Fibroblast of the aortic adventitia (primary cell): ENCODE results near the gene TREML4. TPM values are rescaled to one million over a fixed set of nuclear protein-coding genes. Genes with fewer than 3 reads are reported as not detected.
A peak's percentile ranks its signal among the peaks of the same experiment; 100 is the strongest.

Experiments
- DNase-seq: peaks from one replicate; pipeline ENCODE4 v3.0.0-alpha.2; 2010; ENCODE audit warnings: low read depth
- H3K4me3 ChIP-seq: 2 replicates; pipeline ENCODE4 v1.5.1; 2011; ENCODE audit warnings: low read depth, mild to moderate bottlenecking, control low read depth, low read length, moderate library complexity
- CTCF ChIP-seq: IDR thresholded peaks from 2 replicates; pipeline ENCODE4 v1.5.1; 2011; ENCODE audit warnings: mild to moderate bottlenecking, low read length, control low read depth, inconsistent platforms; ENCODE audit not compliant: insufficient read depth
- total RNA-seq: library from RNA; depleted of rRNA; stranded (reverse); fragments of >200 nt; gene quantifications from 2 replicates; pipeline ENCODE4 v1.2.3, GENCODE V29; 2012; ENCODE audit warnings: low replicate concordance

TREML4 gene
- total RNA-seq, 1 donor, result not detected

DNA sequence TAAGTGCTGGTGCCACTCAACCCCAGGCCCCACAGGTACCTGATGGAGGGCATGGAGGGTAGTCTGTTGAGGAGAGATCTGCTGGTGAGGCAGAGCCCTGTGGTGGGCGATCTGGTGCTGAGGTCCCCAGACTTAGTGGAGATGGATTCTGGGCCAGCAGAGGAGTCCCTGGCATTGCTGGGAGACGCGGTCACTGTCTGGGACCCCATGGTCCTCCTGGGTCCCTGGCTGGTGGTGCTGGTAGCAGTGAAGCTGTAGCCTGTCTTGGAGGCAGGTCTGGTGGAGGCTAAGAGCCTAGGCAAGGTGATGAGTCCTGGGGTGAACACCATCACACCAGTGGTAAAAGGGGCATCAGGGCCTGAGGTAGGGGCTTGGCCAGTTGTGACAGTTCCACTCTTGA lies 33.8 kb upstream of the TREML4 start:
- no peak for DNase-seq
- H3K4me3 ChIP-seq, result no peak overlapping the region
- TF ChIP-seq CTCF, result no peak

- no peak for DNase-seq
- TF ChIP-seq CTCF, result no peak
- H3K4me3 ChIP-seq, result no peak overlapping the region
These were observed 30.9 kb upstream of the TREML4 start for GRCh38 chr6:41197234-41197633.

DNA sequence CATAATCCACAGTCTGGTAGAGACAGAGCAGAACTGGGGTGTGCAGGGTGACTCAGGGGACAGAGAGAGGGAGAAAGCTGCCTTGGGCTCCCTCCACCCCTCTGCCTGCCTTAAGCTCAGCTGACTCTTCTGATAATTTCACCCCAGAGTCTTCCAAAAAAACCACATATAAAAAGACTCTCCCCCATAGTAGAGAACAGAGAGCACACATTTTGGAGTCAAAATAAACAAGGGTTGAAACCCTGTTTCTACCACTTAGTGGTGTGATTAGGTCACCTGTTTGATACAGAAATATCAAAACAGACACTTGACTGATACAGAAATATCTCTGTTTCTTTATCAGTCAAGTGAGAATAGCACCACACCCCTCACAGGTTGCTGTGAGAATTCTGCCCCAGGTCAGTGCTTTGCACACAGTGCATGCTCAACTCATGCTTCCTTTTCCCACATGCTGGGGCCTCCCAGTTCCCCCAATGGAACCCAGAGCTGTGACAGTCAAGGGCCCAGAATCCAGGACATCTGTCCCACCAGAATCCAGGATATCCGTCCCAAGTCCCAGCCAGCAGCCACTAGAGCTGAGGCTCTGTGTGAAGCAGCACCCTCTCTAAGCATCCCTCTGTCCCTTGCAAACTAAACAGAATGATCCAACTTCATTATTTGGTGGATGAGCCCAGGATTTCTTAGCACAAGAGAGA lies 28.4 kb upstream of the TREML4 start:
- TF ChIP-seq CTCF, result no peak
- H3K4me3 ChIP-seq, result no peak overlapping the region
- no peak for DNase-seq

- DNase-seq, result peak; percentile 15
- no peak overlapping the region for H3K4me3 ChIP-seq
- TF ChIP-seq CTCF, result no peak
These were observed 27.8 kb upstream of the TREML4 start for GRCh38 chr6:41200296-41200900.

DNA sequence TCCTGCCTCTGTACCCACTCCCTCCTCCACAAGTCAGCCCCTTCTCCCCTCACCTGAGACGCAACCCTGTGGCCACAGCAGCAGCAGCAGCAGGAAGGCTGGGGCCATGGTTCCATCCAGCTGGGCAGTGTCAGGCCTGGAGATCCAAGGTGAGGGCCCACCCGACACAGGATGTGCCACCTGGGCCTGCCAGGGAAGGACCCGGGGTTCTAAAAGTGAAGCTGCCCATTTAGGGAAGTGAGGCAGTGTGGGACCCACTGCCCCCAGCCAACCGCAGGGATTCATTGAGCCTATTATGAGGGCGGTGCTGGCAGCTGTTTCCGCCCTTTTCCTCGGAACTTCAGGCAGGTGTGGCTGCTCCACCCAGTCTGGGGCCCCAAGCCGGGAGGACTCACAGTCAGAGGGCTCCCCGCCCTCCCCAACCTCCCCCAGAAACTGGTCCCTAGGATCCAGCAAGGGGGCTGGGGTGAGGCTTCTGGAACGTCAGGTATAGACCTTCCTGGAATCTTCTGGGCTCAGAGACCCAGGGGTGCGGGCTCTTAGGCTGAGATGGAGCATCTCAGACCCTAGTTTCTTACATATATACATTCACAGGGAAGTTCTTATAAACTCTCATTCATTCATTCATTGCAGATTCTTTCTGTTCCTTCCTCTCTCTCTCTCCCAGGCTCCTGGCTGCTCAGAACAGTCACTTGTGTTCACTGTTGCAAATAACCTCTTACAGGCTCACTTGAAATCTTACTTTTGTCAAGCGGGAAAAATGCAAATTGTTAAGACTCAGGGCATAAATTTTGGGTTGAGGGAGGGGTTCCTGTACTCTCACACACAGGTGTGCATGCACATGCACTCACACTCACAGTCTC lies 27.0 kb upstream of the TREML4 start, which contains the start of gene TREML2:
Gene TREML2, minus strand, starts transcription at position 249 of the 863 bp plus-strand sequence. Its CDS starts 141 bp downstream, at position 108.
- TF ChIP-seq CTCF, result no peak
- no peak for DNase-seq
- H3K4me3 ChIP-seq, result no peak within 1 kb of the TSS

DNA sequence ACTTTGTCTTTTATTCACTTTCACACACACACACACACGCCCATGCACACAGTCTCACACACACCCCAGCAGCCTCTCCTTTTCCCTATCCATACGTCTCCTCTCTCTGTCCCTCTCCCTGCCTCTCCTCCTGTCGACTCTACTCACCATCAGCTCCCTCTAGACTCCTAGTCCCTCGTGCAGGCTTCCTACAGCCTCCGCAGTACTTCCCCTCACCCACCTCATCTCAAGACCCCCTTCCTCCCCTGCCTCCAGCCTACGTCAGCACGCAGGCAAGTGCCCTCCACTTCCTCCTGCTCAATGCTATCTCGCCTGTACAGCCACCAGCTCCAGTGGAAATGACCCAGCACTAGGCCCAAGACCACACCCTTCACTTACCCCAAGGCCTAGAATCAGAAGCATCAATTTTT lies 26.4 kb upstream of the TREML4 start:
- DNase-seq, result no peak
- TF ChIP-seq CTCF, result no peak
- no peak overlapping the region for H3K4me3 ChIP-seq
